GM18951 (cell line): ENCODE data around the gene TUBB4A.
A peak's percentile ranks its signal among the peaks of the same experiment; 100 is the strongest.

Experiments
- POLR2A ChIP-seq: IDR thresholded peaks from 4 replicates; pipeline ENCODE4 v1.6.1; 2011; ENCODE audit warnings: mild to moderate bottlenecking; ENCODE audit not compliant: insufficient read length, insufficient read depth; ENCODE audit errors: extremely low read depth
- in situ Hi-C: fragments of 300-500 bp; cut with MboI; formaldehyde crosslinking; loops from one replicate; pipeline ENCODE4 v1.12.0; 2022; ENCODE audit warnings: low sequenced_read_pairs, mixed read lengths, inconsistent platforms; ENCODE audit not compliant: unreplicated experiment

The TUBB4A gene

DNA sequence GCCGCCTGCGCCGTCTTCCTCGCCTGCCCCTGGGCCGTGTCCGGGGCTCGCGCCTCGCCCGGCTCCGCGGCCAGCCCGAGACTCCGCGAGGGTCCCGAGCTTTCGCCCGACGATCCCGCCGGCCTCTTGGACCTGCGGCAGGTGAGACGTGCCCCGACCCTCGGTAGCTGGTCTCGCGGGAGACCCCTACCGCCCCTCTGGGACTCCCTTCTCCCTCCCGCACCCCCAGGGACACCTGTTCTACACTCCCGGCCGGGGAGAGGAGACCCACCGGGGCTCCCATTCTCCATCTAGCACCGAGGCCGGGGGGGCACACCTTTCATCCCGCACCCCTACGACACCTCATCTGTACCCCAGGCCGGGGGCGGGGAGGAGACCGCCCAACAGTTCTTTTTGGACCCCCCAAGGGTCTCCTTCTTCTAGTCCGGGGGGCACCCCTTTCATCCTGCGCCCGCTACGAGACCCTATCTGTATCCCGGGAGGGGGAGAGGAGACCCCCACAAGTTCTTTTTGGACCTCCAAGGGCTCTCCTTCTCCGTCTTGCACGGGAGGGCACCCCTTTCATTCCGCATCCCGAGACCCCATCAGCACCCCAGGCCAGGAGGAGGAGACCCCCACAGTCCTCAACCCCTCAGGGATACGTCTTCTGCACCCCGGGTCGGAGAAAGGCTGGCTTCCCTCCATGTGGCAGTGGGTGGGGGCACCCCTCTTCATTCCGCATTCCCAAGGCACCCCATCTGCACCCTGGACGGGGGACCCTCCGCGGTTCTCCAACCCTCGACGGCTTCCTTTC is 29.2 kb upstream of the TUBB4A start:
- in situ Hi-C loops: no loop called here
- no peak for TF ChIP-seq POLR2A

DNA sequence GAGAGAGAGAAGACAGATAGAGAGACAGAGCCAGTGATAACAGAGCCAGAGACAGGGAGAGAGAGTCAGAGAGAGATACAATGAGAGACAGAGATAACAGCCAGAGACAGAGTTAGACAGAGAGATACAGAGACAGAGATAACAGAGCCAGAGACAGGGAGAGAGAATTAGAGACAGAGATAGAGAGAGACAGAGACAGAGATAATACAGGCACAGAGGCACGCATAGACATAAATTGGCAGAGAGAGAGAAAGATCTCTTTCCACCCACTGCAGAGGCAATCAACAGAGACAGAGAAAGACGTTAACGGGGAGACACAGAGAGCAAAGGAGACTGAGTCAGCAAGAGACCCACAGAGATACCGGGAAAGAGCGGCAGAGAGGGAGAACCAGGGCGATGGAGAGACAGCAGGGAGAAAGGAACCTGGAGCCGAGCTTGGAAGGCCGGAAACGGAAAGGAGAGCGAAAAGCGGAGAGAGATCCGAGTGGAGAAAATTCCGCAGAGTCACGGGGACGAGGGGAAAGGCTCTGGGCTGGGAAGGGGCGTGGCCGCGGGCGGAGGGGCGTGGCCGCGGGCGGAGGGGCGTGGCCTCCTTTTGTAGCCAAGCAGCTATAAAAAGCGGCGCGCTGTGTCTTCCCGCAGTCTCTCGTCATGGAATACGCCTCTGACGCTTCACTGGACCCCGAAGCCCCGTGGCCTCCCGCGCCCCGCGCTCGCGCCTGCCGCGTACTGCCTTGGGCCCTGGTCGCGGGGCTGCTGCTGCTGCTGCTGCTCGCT is 28.5 kb upstream of the TUBB4A start, which contains the start of gene TNFSF9:
TSS of gene TNFSF9 (plus strand) at position 641 of the 777 bp plus-strand sequence. CDS start at position 652, 11 bp downstream.
- TF ChIP-seq POLR2A: peak; percentile 100
- in situ Hi-C loops: no loop called here

- in situ Hi-C loops: loop anchor here (10.0 kb wide), 1 partner anchor 205 kb away; the partner anchor contains the start of genes GPR108 and TRIP10
- TF ChIP-seq POLR2A: no peak
Measured at GRCh38 chr19:6529937-6530385, 27.9 kb upstream of the TUBB4A start.

DNA sequence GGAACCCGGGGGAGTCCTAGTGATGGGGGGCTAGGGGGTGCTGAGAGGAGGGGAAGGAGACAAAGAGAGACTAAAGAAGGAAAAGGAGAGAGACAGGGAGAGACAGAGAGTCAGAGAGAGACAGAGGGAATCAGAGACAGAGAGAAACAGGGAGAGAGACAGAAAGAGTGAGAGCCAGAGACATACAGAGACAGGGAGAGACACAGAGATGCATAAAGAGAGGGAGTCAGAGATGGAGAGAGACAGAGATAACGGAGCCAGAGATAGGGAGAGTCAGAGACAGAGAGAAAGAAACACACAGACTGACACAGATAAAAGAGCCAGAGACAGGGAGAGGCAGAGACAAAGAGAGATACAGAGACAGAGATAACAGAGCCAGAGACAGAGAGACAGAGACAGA is 27.2 kb upstream of the TUBB4A start:
- no peak for TF ChIP-seq POLR2A
- in situ Hi-C loops: loop anchor here (10.0 kb wide), 1 partner anchor 205 kb away; the partner anchor contains the start of genes GPR108 and TRIP10

DNA sequence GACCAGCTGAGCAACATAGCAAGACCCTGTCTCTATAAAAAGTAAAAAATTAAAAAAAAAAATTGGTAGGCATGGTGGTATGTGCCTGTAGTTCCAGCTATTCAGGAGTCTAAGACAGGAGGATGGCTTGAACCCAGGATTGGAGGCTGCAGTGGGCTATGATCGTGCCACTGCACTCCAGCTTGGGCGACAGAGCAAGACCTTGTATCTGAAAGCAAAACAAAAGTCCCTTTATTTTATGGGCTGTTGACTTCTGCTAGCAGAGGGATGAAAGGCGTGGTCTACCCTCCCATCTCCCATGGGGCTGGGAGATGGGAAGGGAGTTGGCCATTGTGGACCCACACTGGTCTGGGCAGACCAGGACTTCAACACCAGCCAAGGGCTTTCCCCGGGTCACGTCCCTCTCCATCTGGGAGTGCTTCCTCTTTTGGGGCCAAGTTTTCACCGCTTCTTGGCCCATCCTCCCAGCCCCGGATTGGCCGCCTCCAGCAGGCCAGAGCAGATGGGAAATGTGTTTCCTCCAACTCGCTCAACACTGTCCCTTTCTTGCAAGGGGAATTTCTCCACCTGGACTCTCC is 26.5 kb upstream of the TUBB4A start:
- peak; percentile 36 for TF ChIP-seq POLR2A
- in situ Hi-C loops: loop anchor here (10.0 kb wide), 1 partner anchor 206 kb away; the partner anchor contains the start of genes GPR108 and TRIP10

- in situ Hi-C loops: loop anchor here (10.0 kb wide), 1 partner anchor 207 kb away; the partner anchor contains the start of genes GPR108 and TRIP10
- peak; percentile 50 for TF ChIP-seq POLR2A
Measured at GRCh38 chr19:6527893-6528543, 25.9 kb upstream of the TUBB4A start.

DNA sequence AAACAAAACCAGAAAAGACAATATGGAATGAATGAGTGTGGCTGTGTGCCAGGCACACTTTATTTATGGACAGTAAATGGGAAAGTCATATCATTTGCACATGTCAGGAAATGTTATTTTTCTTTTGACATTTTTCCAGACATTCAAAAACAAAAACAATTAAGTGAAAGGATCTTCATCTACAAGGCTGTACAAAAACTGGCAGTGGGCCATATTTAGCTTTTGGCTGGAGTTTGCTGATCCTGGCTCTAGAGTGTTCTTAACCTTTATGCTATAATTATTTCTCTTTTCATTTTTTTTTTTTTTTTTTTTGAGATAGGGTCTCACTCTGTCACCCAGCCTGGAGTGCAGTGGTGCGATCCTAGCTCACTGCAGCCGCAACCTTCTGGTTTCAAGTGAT is 22.2 kb upstream of the TUBB4A start:
- TF ChIP-seq POLR2A: no peak
- in situ Hi-C loops: loop anchor here (10.0 to 25.0 kb wide), 2 partner anchors 210 to 338 kb away; partner anchors contain the start of genes GPR108 and TRIP10

GRCh38 chr19:6522712-6523111 is 20.6 kb upstream of the TUBB4A start:
- TF ChIP-seq POLR2A: no peak
- in situ Hi-C loops: loop anchor here (10.0 to 25.0 kb wide), 2 partner anchors 212 to 340 kb away; partner anchors contain the start of genes GPR108 and TRIP10

- in situ Hi-C loops: loop anchor here (10.0 to 25.0 kb wide), 2 partner anchors 213 to 340 kb away; partner anchors contain the start of genes GPR108 and TRIP10
- peak; percentile 57 for TF ChIP-seq POLR2A
Measured at GRCh38 chr19:6521718-6522646, 19.9 kb upstream of the TUBB4A start.

GRCh38 chr19:6519289-6519688 is 17.2 kb upstream of the TUBB4A start:
- in situ Hi-C loops: loop anchor here (10.0 to 25.0 kb wide), 2 partner anchors 106 to 343 kb away; no protein-coding TSS in a partner anchor
- TF ChIP-seq POLR2A: no peak
